KMS-11 (cell line): ENCODE results near the gene ZNF516.

Experiments used
- H2AFZ ChIP-seq: fragments of 200-600 bp; sonication (generic); 2 replicates; pipeline ENCODE4 v1.6.1; 2016; ENCODE audit warnings: antibody characterized with exemption, mixed run types, low read depth
- H3K27ac ChIP-seq: fragments of 200-600 bp; sonication (generic); 2 replicates; pipeline ENCODE4 v1.6.1; 2016; ENCODE audit warnings: mild to moderate bottlenecking, mixed run types
- H3K27me3 ChIP-seq: fragments of 200-600 bp; sonication (generic); 2 replicates; pipeline ENCODE4 v1.6.1; 2017; ENCODE audit warnings: mild to moderate bottlenecking, low read depth, mixed run types, moderate library complexity; ENCODE audit not compliant: insufficient read depth
- H3K36me3 ChIP-seq: fragments of 200-600 bp; sonication (generic); 2 replicates; pipeline ENCODE4 v1.6.1; 2017; ENCODE audit warnings: mild to moderate bottlenecking, mixed run types; ENCODE audit not compliant: insufficient read depth
- H3K4me1 ChIP-seq: fragments of 200-600 bp; sonication (generic); 2 replicates; pipeline ENCODE4 v1.6.1; 2016; ENCODE audit warnings: mild to moderate bottlenecking, low read depth, mixed run types; ENCODE audit not compliant: poor library complexity, severe bottlenecking
- H3K4me2 ChIP-seq: fragments of 200-600 bp; sonication (generic); 2 replicates; pipeline ENCODE4 v1.7.0; 2016; ENCODE audit warnings: mild to moderate bottlenecking, mixed run types
- H3K4me3 ChIP-seq: fragments of 200-600 bp; sonication (generic); IDR thresholded peaks from 2 replicates; pipeline ENCODE4 v1.6.1; 2017; ENCODE audit warnings: low read depth, low read length, mixed read lengths; ENCODE audit not compliant: insufficient read depth
- H3K79me2 ChIP-seq: fragments of 200-600 bp; sonication (generic); 2 replicates; pipeline ENCODE4 v1.6.1; 2016; ENCODE audit warnings: low read depth, mixed run types; ENCODE audit not compliant: insufficient read depth
- H3K9ac ChIP-seq: fragments of 200-600 bp; sonication (generic); 2 replicates; pipeline ENCODE4 v1.6.1; 2016; ENCODE audit warnings: mild to moderate bottlenecking, mixed run types
- H4K20me1 ChIP-seq: fragments of 200-600 bp; sonication (generic); 2 replicates; pipeline ENCODE4 v1.6.1; 2016; ENCODE audit warnings: mild to moderate bottlenecking, mixed run types; ENCODE audit not compliant: insufficient read depth
- TF ChIP-seq, protein P1 (sequence below): fragments of 200-600 bp; sonication (generic); conservative IDR thresholded peaks from 2 replicates; pipeline ENCODE4 v1.6.1; 2017; ENCODE audit warnings: low read depth, mild to moderate bottlenecking, antibody characterized with exemption, low read length, moderate library complexity, mixed read lengths

ZNF516 gene

DNA sequence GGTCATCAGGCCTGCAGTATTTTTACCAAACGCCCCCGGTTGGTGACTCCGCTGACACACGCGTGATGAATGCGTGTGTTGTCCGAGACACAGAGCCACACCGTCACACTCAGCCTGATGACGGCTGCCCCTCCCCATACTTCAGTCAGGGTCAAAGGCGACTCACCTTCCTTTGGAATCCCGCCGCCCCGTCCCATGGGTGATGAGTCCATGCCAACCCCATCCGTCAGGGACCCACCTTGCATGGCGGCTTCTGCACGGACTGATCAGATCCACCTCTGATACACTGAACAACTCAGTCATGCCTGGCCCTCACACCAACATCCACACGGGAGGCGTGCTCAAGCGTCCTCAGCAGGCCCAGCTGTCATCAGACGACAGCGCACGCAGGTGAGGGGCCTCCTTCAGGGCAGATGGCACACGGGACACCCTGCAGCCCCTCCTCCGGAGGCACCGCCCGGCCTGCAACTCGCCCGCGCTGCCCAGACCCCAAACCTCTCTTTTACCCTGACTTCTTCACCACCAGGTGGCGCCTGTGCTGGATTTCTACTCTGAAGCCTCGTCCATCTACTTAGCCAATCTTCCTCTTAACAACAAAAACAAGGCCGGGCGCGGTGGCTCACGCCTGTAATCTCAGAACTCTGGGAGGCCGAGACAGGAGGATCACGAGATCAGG lies 89.2 kb downstream of the ZNF516 start:
- TF ChIP-seq, protein P1, sequence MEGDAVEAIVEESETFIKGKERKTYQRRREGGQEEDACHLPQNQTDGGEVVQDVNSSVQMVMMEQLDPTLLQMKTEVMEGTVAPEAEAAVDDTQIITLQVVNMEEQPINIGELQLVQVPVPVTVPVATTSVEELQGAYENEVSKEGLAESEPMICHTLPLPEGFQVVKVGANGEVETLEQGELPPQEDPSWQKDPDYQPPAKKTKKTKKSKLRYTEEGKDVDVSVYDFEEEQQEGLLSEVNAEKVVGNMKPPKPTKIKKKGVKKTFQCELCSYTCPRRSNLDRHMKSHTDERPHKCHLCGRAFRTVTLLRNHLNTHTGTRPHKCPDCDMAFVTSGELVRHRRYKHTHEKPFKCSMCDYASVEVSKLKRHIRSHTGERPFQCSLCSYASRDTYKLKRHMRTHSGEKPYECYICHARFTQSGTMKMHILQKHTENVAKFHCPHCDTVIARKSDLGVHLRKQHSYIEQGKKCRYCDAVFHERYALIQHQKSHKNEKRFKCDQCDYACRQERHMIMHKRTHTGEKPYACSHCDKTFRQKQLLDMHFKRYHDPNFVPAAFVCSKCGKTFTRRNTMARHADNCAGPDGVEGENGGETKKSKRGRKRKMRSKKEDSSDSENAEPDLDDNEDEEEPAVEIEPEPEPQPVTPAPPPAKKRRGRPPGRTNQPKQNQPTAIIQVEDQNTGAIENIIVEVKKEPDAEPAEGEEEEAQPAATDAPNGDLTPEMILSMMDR = peak; percentile 55
- Histone ChIP-seq H4K20me1 (no peaks in the 10 kb centered on the region), H3K4me2 (no peak overlapping the region), H3K4me1 (no peaks in the 10 kb centered on the region), H2AFZ (no peak overlapping the region), H3K27me3 (no peaks in the 10 kb centered on the region), H3K27ac (no peak overlapping the region), H3K4me3 (no peak overlapping the region), H3K9ac (no peak overlapping the region), H3K36me3 (no peaks in the 10 kb centered on the region), H3K79me2 (peaks cover 31% of the 10 kb centered on the region; the same call in 1 of the 2 replicates)

DNA sequence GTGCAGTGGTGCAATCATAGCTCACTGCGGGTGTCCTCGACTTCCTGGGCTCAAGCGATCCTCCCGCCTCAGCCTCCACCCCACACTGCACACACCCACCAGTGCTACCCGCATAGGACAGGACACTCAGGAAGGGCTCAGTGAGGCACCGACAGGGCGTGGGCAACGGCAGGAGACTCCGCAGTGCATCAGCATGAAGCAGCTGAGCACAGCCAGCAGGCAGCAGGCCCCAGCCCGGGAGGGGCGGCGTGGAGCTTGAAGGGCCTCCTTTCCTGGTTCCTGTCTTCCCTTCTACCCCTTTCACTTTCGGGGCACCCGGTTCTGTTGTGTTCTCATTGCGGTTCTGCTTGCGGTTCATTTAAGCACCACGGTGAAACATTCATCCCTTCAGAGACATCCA lies 89.8 kb downstream of the ZNF516 start:
- H3K27me3 ChIP-seq = no peaks in the 10 kb centered on the region
- no peak overlapping the region for H3K9ac ChIP-seq
- no peak overlapping the region for H2AFZ ChIP-seq
- H3K4me1 ChIP-seq = no peaks in the 10 kb centered on the region
- H3K4me3 ChIP-seq = no peak overlapping the region
- H4K20me1 ChIP-seq = no peaks in the 10 kb centered on the region
- H3K27ac ChIP-seq = no peak overlapping the region
- H3K36me3 ChIP-seq = no peaks in the 10 kb centered on the region
- TF ChIP-seq, protein P1 = no peak
- H3K79me2 ChIP-seq = peaks cover 31% of the 10 kb centered on the region; the same call in 1 of the 2 replicates
- no peak overlapping the region for H3K4me2 ChIP-seq

DNA sequence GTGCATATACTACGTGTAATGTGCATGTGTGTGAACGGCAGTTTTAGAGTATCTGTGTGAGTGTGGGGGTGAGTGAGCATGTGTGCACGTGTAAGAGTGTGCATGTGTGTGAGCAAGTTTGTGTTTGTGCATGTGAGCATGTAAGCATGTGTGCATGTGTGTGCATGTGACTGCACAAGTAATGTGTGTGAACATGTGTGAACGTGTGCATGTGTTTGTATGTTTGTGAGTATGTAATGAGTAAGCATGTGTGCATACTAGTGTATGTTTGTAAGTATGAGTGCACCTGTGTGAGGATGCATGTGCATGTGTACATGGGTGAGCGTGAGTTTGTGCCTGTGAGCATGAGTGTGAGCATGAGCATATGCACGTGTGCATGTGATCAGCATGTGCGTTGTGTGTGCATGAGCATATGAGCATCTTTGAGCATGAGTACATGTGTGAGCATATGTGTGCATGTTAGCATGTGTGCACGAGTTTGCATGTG lies 90.7 kb downstream of the ZNF516 start:
- Histone ChIP-seq H2AFZ (no peak overlapping the region), H3K27ac (no peak overlapping the region), H4K20me1 (no peaks in the 10 kb centered on the region), H3K79me2 (peaks cover 31% of the 10 kb centered on the region; the same call in 1 of the 2 replicates), H3K4me2 (no peak overlapping the region), H3K4me3 (no peak overlapping the region), H3K27me3 (no peaks in the 10 kb centered on the region), H3K9ac (no peak overlapping the region), H3K4me1 (no peaks in the 10 kb centered on the region), H3K36me3 (no peaks in the 10 kb centered on the region)
- TF ChIP-seq, protein P1 = no peak

DNA sequence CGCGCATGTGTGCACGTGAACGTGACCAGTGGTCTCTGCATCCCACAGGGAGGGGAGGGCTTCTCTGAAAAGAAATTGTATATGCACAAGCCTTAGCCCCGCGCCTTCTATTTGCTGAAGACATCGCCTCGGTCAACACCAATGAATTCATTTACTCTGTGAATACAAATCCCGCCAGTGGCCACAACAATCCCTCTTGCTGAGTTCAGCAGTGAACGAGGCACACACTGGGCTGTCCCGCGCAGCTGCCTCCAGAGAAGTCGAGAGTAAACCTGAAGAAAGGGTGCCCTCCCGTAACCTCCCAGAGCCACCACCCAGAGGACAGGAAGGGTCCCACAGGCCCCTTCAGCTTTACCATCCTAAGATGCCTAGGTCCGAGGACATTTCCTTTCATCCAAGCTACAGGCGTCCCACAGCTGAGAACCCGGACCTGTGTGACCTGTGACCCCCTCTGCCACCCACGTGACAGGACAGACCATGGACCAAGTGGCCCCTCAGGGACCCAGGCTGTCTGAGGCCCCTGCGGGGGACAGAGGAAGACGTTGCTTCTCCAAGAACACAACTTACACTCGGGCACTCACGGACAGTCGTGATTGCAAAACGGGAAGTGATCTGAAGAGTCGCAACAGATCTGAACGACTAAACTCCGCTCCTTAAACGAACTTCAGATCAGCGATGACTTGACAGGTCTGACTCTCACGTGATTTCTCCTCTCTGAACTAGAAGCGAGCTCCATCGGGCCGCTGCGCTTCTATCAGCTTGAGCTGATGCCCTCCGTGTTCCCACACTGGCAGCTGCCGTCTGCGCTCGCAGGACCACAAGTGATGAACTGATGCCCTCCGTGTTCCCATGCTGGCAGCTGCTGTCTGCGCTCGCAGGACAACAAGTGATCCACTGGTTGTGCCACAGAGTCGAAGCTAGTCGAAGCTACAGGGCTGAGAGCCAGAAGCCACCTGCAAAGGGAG lies 92.7 kb downstream of the ZNF516 start:
- H3K79me2 ChIP-seq = peaks cover 22% of the 10 kb centered on the region
- no peak overlapping the region for H3K27ac ChIP-seq
- H2AFZ ChIP-seq = no peak overlapping the region
- no peaks in the 10 kb centered on the region for H3K4me1 ChIP-seq
- no peak overlapping the region for H3K4me2 ChIP-seq
- H3K9ac ChIP-seq = no peak overlapping the region
- no peaks in the 10 kb centered on the region for H3K36me3 ChIP-seq
- no peak overlapping the region for H3K4me3 ChIP-seq
- TF ChIP-seq, protein P1 = no peak
- no peaks in the 10 kb centered on the region for H4K20me1 ChIP-seq
- no peaks in the 10 kb centered on the region for H3K27me3 ChIP-seq
